NB4 (cell line): Measurements from ENCODE around the gene MED19.

Source experiments
- CTCF ChIP-seq: IDR thresholded peaks from one replicate; pipeline ENCODE4 v1.5.1; 2012; ENCODE audit warnings: low read depth, low read length
- MAX ChIP-seq: IDR thresholded peaks from 2 replicates; pipeline ENCODE4 v1.6.1; 2011; ENCODE audit warnings: low read depth, low read length
- POLR2A ChIP-seq: IDR thresholded peaks from 2 replicates; pipeline ENCODE4 v1.6.1; 2011; ENCODE audit warnings: mild to moderate bottlenecking; ENCODE audit not compliant: insufficient read length; ENCODE audit errors: extremely low read depth

GRCh38 chr11:57658023-57658361, 54.0 kb downstream of the MED19 start:
- TF ChIP-seq CTCF (no peak), MAX (no peak), POLR2A (no peak)
